IMR-90 (cell line): ENCODE results near the gene ABAT. TPM values are rescaled to one million over a fixed set of nuclear protein-coding genes. Genes with fewer than 3 reads are reported as not detected.

ENCODE experiments used
- ATAC-seq: fragments of 200-7000 bp; cut with Tn5 transposase; 2 replicates; pipeline ENCODE4 v1.9.1; 2020; ENCODE audit warnings: low read depth, mild to moderate bottlenecking, moderate library complexity
- BruUV-seq: library from RNA; stranded (reverse); fragments of 400-500 nt; replicated peaks from 2 replicates; lab custom pipeline; 2021; lab: Mats Ljungman, UMichigan
- CTCF ChIA-PET: fragments of 300-600 bp; formaldehyde crosslinking; extraction: SDS; loops from one replicate; lab custom pipeline; 2021; ENCODE audit warnings: antibody characterized with exemption; lab: Yijun Ruan, JAX
- POLR2A ChIA-PET: fragments of 300-600 bp; sonication (Branson Sonifier 250); formaldehyde crosslinking; loops from one replicate; lab custom pipeline; 2022; ENCODE audit warnings: antibody characterized with exemption; ENCODE audit not compliant: unreplicated experiment; lab: Charles Lee
- DNase-seq: peaks from one replicate; pipeline ENCODE4 v3.0.0; 2013
- H2AFZ ChIP-seq: replicated peaks from 2 replicates; pipeline ENCODE3; 2013; ENCODE audit warnings: low read length, mild to moderate bottlenecking; ENCODE audit not compliant: poor library complexity
- H2AK5ac ChIP-seq: 2 replicates; pipeline ENCODE4 v1.6.1; 2013; ENCODE audit warnings: low read depth, low read length, inconsistent platforms
- H2AK9ac ChIP-seq: replicated peaks from 2 replicates; pipeline ENCODE3; 2013; ENCODE audit warnings: mild to moderate bottlenecking, low read depth, low read length, moderate library complexity; ENCODE audit not compliant: poor library complexity
- H2BK120ac ChIP-seq: 2 replicates; pipeline ENCODE4 v1.6.1; 2013; ENCODE audit warnings: low read depth, low read length, inconsistent platforms
- H2BK15ac ChIP-seq: 3 replicates; pipeline ENCODE4 v1.6.1; 2013; ENCODE audit warnings: low read depth, low read length, inconsistent platforms
- H2BK20ac ChIP-seq: 2 replicates; pipeline ENCODE4 v1.6.1; 2013; ENCODE audit warnings: low read depth, mild to moderate bottlenecking, inconsistent platforms, low read length, moderate library complexity
- H2BK5ac ChIP-seq: 2 replicates; pipeline ENCODE4 v1.6.1; 2013; ENCODE audit warnings: mild to moderate bottlenecking, low read depth, low read length, inconsistent platforms; ENCODE audit not compliant: poor library complexity, severe bottlenecking
- H3K14ac ChIP-seq: replicated peaks from 2 replicates; pipeline ENCODE4 v1.6.1; 2013; ENCODE audit warnings: low read depth, low read length, inconsistent platforms
- H3K18ac ChIP-seq: 2 replicates; pipeline ENCODE4 v1.6.1; 2013; ENCODE audit warnings: low read depth, low read length, control low read depth
- H3K23ac ChIP-seq: 2 replicates; pipeline ENCODE4 v1.6.1; 2013; ENCODE audit warnings: low read depth, low read length, inconsistent platforms
- H3K27ac ChIP-seq: 2 replicates; pipeline ENCODE4 v1.5.1; 2013; ENCODE audit warnings: mild to moderate bottlenecking, control low read depth, low read length; ENCODE audit not compliant: insufficient read depth
- H3K27me3 ChIP-seq: 2 replicates; pipeline ENCODE4 v1.6.1; 2013; ENCODE audit warnings: low read length; ENCODE audit not compliant: control insufficient read depth, insufficient read depth
- H3K36me3 ChIP-seq: 2 replicates; pipeline ENCODE4 v1.6.1; 2013; ENCODE audit warnings: low read length, mixed read lengths; ENCODE audit not compliant: control insufficient read depth, insufficient read depth
- H3K4ac ChIP-seq: 2 replicates; pipeline ENCODE4 v1.6.1; 2013; ENCODE audit warnings: low read depth, low read length, inconsistent platforms
- H3K4me1 ChIP-seq: 2 replicates; pipeline ENCODE4 v1.6.1; 2013; ENCODE audit warnings: low read length, mixed read lengths; ENCODE audit not compliant: control insufficient read depth, insufficient read depth
- H3K4me2 ChIP-seq: 2 replicates; pipeline ENCODE4 v1.6.1; 2013; ENCODE audit warnings: low read depth, mild to moderate bottlenecking, control low read depth, low read length, moderate library complexity
- H3K4me3 ChIP-seq: 2 replicates; pipeline ENCODE4 v1.5.1; 2013; ENCODE audit warnings: low read depth, mild to moderate bottlenecking, control low read depth, low read length, moderate library complexity; ENCODE audit not compliant: insufficient read depth
- H3K56ac ChIP-seq: 2 replicates; pipeline ENCODE4 v1.6.1; 2013; ENCODE audit warnings: low read length, inconsistent platforms; ENCODE audit not compliant: insufficient read depth; ENCODE audit errors: extremely low read depth
- H3K79me1 ChIP-seq, 2 experiments: 2 replicates each; pipeline ENCODE4 v1.6.1; 2013; ENCODE audit warnings: low read length in 2 of 2, inconsistent platforms in 1 of 2, low read depth in 1 of 2
- H3K9ac ChIP-seq: 2 replicates; pipeline ENCODE4 v1.6.1; 2013; ENCODE audit warnings: low read depth, low read length, control low read depth
- H3K9me1 ChIP-seq: 2 replicates; pipeline ENCODE4 v1.6.1; 2013; ENCODE audit warnings: low read length, inconsistent platforms; ENCODE audit not compliant: insufficient read depth
- H3K9me3 ChIP-seq: 2 replicates; pipeline ENCODE4 v1.6.1; 2013; ENCODE audit warnings: low read length; ENCODE audit not compliant: control insufficient read depth, insufficient read depth
- H4K20me1 ChIP-seq: 2 replicates; pipeline ENCODE4 v1.6.1; 2013; ENCODE audit warnings: low read length, inconsistent platforms; ENCODE audit not compliant: insufficient read depth
- H4K5ac ChIP-seq: 2 replicates; pipeline ENCODE4 v1.6.1; 2013; ENCODE audit warnings: mild to moderate bottlenecking, low read depth, low read length, control low read depth
- H4K8ac ChIP-seq, 2 experiments: 2 replicates each; pipeline ENCODE4 v1.6.1; 2013; ENCODE audit warnings: low read depth in 2 of 2, low read length in 2 of 2, control low read depth in 1 of 2, inconsistent platforms in 1 of 2
- H4K91ac ChIP-seq: 2 replicates; pipeline ENCODE4 v1.6.1; 2013; ENCODE audit warnings: low read depth, low read length, inconsistent platforms; ENCODE audit not compliant: insufficient read depth
- BHLHE40 ChIP-seq: fragments of 150-350 bp; IDR thresholded peaks from 2 replicates; pipeline ENCODE4 v1.6.1; 2016; ENCODE audit warnings: mild to moderate bottlenecking, low read depth, low read length
- CEBPB ChIP-seq: IDR thresholded peaks from 2 replicates; pipeline ENCODE4 v1.6.1; 2012; ENCODE audit warnings: low read depth, low read length, improper control_type of control experiment
- CHD1 ChIP-seq: IDR thresholded peaks from 2 replicates; pipeline ENCODE4 v1.6.1; 2012; ENCODE audit warnings: low read depth, low read length, improper control_type of control experiment
- ELK1 ChIP-seq: fragments of 150-350 bp; IDR thresholded peaks from 2 replicates; pipeline ENCODE4 v1.6.1; 2016; ENCODE audit warnings: low read depth, mild to moderate bottlenecking, low read length, moderate library complexity, borderline replicate concordance
- FOS ChIP-seq: fragments of 150-350 bp; IDR thresholded peaks from 2 replicates; pipeline ENCODE4 v1.6.1; 2016; ENCODE audit warnings: low read depth, low read length
- MAFK ChIP-seq: IDR thresholded peaks from 2 replicates; pipeline ENCODE4 v1.6.1; 2012; ENCODE audit warnings: low read depth, low read length, improper control_type of control experiment
- MAZ ChIP-seq: IDR thresholded peaks from 2 replicates; pipeline ENCODE4 v1.6.1; 2012; ENCODE audit warnings: low read depth, mild to moderate bottlenecking, low read length, improper control_type of control experiment, moderate library complexity, borderline replicate concordance
- MXI1 ChIP-seq: IDR thresholded peaks from 2 replicates; pipeline ENCODE4 v1.6.1; 2012; ENCODE audit warnings: low read depth, mild to moderate bottlenecking, low read length, moderate library complexity, borderline replicate concordance
- NFE2L2 ChIP-seq: fragments of 150-350 bp; IDR thresholded peaks from 2 replicates; pipeline ENCODE4 v1.6.1; 2016; ENCODE audit warnings: low read depth, mild to moderate bottlenecking, low read length
- POLR2A ChIP-seq: IDR thresholded peaks from 2 replicates; pipeline ENCODE4 v1.6.1; 2012; ENCODE audit warnings: mild to moderate bottlenecking, low read depth, low read length
- RAD21 ChIP-seq: IDR thresholded peaks from 2 replicates; pipeline ENCODE4 v1.6.1; 2012; ENCODE audit warnings: low read length, improper control_type of control experiment
- RCOR1 ChIP-seq: IDR thresholded peaks from 2 replicates; pipeline ENCODE4 v1.6.1; 2012; ENCODE audit warnings: mild to moderate bottlenecking, low read length, improper control_type of control experiment; ENCODE audit not compliant: insufficient replicate concordance
- RFX5 ChIP-seq: IDR thresholded peaks from 2 replicates; pipeline ENCODE4 v1.8.0; 2012; ENCODE audit warnings: low read depth, mild to moderate bottlenecking, low read length, moderate library complexity
- SMC3 ChIP-seq: fragments of 150-350 bp; IDR thresholded peaks from 2 replicates; pipeline ENCODE4 v1.6.1; 2016; ENCODE audit warnings: low read depth, mild to moderate bottlenecking, antibody characterized with exemption, low read length, moderate library complexity
- WGBS, 2 experiments: methylation state at CpG; one replicate each; pipeline versions ENCODE4 v1.1.5 to v1.1.7; 2013; ENCODE audit warnings: missing lambda C conversion rate in 2 of 2; ENCODE audit not compliant: insufficient read length in 1 of 2; ENCODE audit errors: extremely low coverage in 2 of 2; 5-methylcytosine and 5-hydroxymethylcytosine counted together
- dilution Hi-C: fragments of 300-500 bp; cut with HindIII; formaldehyde crosslinking; loops from one replicate; pipeline ENCODE4 v1.14.3; 2018; ENCODE audit warnings: low sequenced_read_pairs; ENCODE audit not compliant: unreplicated experiment
- in situ Hi-C: fragments of 300-500 bp; cut with MboI; formaldehyde crosslinking; loops from 3 replicates; pipeline ENCODE4 v1.14.3; 2019; ENCODE audit warnings: low sequenced_read_pairs, inconsistent platforms, mixed read lengths
- intact Hi-C: fragments of 100-400 bp; cut with micrococcal nuclease; formaldehyde crosslinking; loops from 2 replicates; pipeline ENCODE4 v1.10.0; 2022
- polyA plus RNA-seq, 3 experiments: library from polyadenylated mRNA; depleted of rRNA; stranded (reverse); fragments of >200 nt; gene quantifications; 2 replicates each; pipeline ENCODE4 v1.2.3, GENCODE V29; 2012; ENCODE audit warnings: low replicate concordance in 1 of 3
- total RNA-seq: library from RNA; depleted of rRNA; stranded (reverse); fragments of >200 nt; gene quantifications from 2 replicates; pipeline ENCODE4 v1.2.3, GENCODE V29; 2012
- TF ChIP-seq, protein P1 (sequence below): fragments of 150-350 bp; IDR thresholded peaks from 2 replicates; pipeline ENCODE4 v1.6.1; 2017; ENCODE audit warnings: mild to moderate bottlenecking, antibody characterized with exemption, low read length, low read depth

Gene ABAT
- total and polyA plus RNA-seq, 2 of the 4 experiments (the other 2 are of a cell fraction): 4.5 to 6.9 TPM

DNA sequence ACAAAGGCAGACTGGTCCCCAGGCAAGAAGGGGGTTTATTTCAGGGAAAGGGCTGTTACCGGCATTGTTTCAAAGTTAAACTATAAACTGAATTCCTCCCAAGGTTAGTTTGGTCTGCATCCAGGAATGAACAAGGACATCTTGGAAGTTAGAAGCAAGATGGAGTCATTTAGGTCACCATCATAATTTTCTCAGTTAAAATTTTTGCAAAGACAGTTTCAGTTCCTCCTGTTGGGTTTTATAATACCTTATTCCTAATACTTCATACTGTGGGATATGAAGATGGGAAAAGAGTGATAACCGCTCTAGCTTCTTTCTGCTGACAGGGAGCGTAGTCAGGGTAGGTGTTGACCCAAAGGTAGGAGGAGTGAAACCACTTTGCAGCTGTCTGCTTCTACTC lies 148.0 kb downstream of the ABAT start:
- no peaks in the 10 kb centered on the region for H3K9me3 ChIP-seq
- H3K4ac ChIP-seq: no peak overlapping the region
- H2BK20ac ChIP-seq: no peak overlapping the region
- no peak overlapping the region for H3K27ac ChIP-seq
- no TSS peak for BruUV-seq
- in situ Hi-C loops (no loop called here), dilution Hi-C loops (no loop called here), intact Hi-C loops (no loop called here)
- no peak overlapping the region for H4K8ac ChIP-seq
- H2AK9ac ChIP-seq: no peak overlapping the region
- H3K14ac ChIP-seq: no peak overlapping the region
- CTCF ChIA-PET: interaction anchor here (1.1 kb wide), 1 partner anchor 58 kb away, joined by 4 read pairs; no protein-coding TSS in a partner anchor
- H2AFZ ChIP-seq: no peak overlapping the region
- H3K27me3 ChIP-seq: no peaks in the 10 kb centered on the region
- no peak overlapping the region for H3K4me3 ChIP-seq
- whole genome bisulfite sequencing, 2 experiments: no CpG with 5 or more reads among the region's 3 CpGs
- H2BK120ac ChIP-seq: no peak overlapping the region
- H2AK5ac ChIP-seq: no peak overlapping the region
- H4K91ac ChIP-seq: no peak overlapping the region
- ATAC-seq (no peak), DNase-seq (no peak)
- POLR2A ChIA-PET: no interaction called here
- no peak overlapping the region for H2BK5ac ChIP-seq
- peaks cover 9% of the 10 kb centered on the region; the same call in 1 of the 2 replicates for H3K9me1 ChIP-seq
- H3K18ac ChIP-seq: no peak overlapping the region
- H3K9ac ChIP-seq: no peak overlapping the region
- H3K36me3 ChIP-seq: peaks cover 35% of the 10 kb centered on the region
- TF ChIP-seq CHD1: no peak
- no peak for TF ChIP-seq MXI1
- TF ChIP-seq MAZ: no peak
- TF ChIP-seq FOS: no peak
- TF ChIP-seq BHLHE40: no peak
- TF ChIP-seq, protein P1, sequence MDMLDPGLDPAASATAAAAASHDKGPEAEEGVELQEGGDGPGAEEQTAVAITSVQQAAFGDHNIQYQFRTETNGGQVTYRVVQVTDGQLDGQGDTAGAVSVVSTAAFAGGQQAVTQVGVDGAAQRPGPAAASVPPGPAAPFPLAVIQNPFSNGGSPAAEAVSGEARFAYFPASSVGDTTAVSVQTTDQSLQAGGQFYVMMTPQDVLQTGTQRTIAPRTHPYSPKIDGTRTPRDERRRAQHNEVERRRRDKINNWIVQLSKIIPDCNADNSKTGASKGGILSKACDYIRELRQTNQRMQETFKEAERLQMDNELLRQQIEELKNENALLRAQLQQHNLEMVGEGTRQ: no peak
- TF ChIP-seq MAFK: no peak
- TF ChIP-seq RCOR1: no peak
- no peak for TF ChIP-seq RFX5
- no peak for TF ChIP-seq RAD21
- no peak for TF ChIP-seq POLR2A
- TF ChIP-seq ELK1: no peak
- TF ChIP-seq NFE2L2: no peak
- TF ChIP-seq CEBPB: no peak
- TF ChIP-seq SMC3: no peak
- H2BK15ac ChIP-seq: no peak overlapping the region
- no peak overlapping the region for H3K23ac ChIP-seq
- H3K56ac ChIP-seq: no peak overlapping the region
- no peak overlapping the region for H3K4me2 ChIP-seq
- peaks cover 11% of the 10 kb centered on the region for H4K20me1 ChIP-seq
- H3K79me1 ChIP-seq: peaks cover 22 to 58% of the 10 kb centered on the region in 2 experiments
- peaks cover 2% of the 10 kb centered on the region; the same call in 1 of the 2 replicates for H3K4me1 ChIP-seq
- no peak overlapping the region for H4K5ac ChIP-seq
